ENCODE measurements around the gene BCL2L1.

The BCL2L1 gene

GRCh38 chr20:31687777-31688176 is 34.9 kb downstream of the BCL2L1 start:
- no peak for DNase-seq (ENCODE audit: low read depth)
- no peak overlapping the region for H3K4me3 ChIP-seq (ENCODE audit: low read length)

GRCh38 chr20:31685853-31686643 is 36.6 kb downstream of the BCL2L1 start:
- DNase-seq (ENCODE audit: low read depth): no peak
- TF ChIP-seq CTCF (conservative IDR thresholded peaks at IDR 0.05; ENCODE audit: low read length): no peak
- no peak overlapping the region for H3K4me3 ChIP-seq (ENCODE audit: low read length)

More at GRCh38 chr20:31687777-31688176, 34.9 kb downstream of the BCL2L1 start:
- no peak for TF ChIP-seq CTCF (conservative IDR thresholded peaks at IDR 0.05; ENCODE audit: low read length)

DNA sequence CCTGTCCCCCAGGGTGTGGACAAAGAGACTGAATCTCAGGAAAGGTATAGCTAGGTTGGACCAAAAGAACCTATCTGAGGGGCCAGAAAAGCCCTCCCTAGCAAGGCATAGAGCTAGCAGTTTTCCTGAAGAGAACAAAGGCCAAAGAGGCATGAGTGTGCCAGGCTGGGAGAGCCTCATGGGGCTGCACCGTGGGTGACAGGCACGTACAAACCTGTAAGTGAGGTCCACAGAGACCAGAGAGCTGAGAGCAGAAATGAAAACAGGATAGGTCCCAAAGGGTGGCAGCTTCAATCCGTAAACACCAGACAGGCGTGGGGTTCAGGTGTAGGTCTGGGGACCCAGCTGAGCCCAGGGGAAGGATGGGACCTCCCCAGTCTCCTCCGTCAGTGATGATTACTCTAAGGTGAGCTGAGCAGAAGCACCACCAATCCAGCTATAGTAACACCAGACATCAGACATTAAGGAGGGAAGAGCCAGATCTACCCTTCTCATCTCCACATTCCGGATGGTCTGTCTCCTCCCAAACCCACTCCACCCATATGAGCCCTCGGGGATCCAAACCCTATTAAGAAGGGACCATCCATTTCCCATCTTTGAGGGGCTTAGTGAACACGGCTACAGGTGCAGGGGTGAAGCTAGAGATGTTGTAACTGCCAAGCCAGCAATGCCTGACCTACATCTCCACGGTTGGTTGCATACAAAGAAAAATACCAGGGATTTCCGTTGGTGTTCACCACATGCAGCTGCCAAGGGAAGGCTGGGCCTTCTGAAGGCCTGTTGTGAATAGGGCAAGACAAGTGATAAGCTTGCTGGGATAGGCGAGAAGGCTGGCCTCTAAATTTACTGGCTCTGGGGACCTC is 38.3 kb downstream of the BCL2L1 start:
- H3K4me3 ChIP-seq (ENCODE audit: low read length): no peak overlapping the region
- TF ChIP-seq CTCF (conservative IDR thresholded peaks at IDR 0.05; ENCODE audit: low read length): no peak
- DNase-seq (ENCODE audit: low read depth): no peak

- no peak for TF ChIP-seq CTCF (conservative IDR thresholded peaks at IDR 0.05; ENCODE audit: low read length)
- no peak for DNase-seq (ENCODE audit: low read depth)
Measured at GRCh38 chr20:31682927-31683326, 39.7 kb downstream of the BCL2L1 start.

GRCh38 chr20:31682352-31682751 is 40.3 kb downstream of the BCL2L1 start:
- no peak for TF ChIP-seq CTCF (conservative IDR thresholded peaks at IDR 0.05; ENCODE audit: low read length)
- DNase-seq (ENCODE audit: low read depth): no peak
- no peak overlapping the region for H3K4me3 ChIP-seq (ENCODE audit: low read length)

More at GRCh38 chr20:31682927-31683326, 39.7 kb downstream of the BCL2L1 start:
- no peak overlapping the region for H3K4me3 ChIP-seq (ENCODE audit: low read length)

GRCh38 chr20:31681769-31682168 is 40.9 kb downstream of the BCL2L1 start:
- no peak overlapping the region for H3K4me3 ChIP-seq (ENCODE audit: low read length)
- TF ChIP-seq CTCF (conservative IDR thresholded peaks at IDR 0.05; ENCODE audit: low read length): no peak
- DNase-seq (ENCODE audit: low read depth): no peak

Data from AG10803 (cell line).